K562 (cell line): ENCODE data around the gene RNF167. TPM values are rescaled to one million over a fixed set of nuclear protein-coding genes. Genes with fewer than 3 reads are reported as not detected.

Experiments used
- CREB1 ChIP-seq, 2 experiments: sonication (generic) in 1 of 2; formaldehyde crosslinking in 1 of 2; IDR thresholded peaks; 2 replicates each; pipeline versions ENCODE4 v1.6.1 to v1.8.0; 2012 to 2022; ENCODE audit warnings: inconsistent platforms in 1 of 2, mild to moderate bottlenecking in 1 of 2, missing genetic modification reagents in 1 of 2, moderate library complexity in 1 of 2
- NBN ChIP-seq: fragments of 450-650 bp; IDR thresholded peaks from 2 replicates; pipeline ENCODE4 v1.6.1; 2016; ENCODE audit warnings: low read depth, mild to moderate bottlenecking
- NRF1 ChIP-seq, 2 experiments: fragments of 450-650 bp; IDR thresholded peaks in 1 of 2; conservative IDR thresholded peaks in 1 of 2; 2 replicates each; pipeline ENCODE4 v1.6.1; 2014; ENCODE audit warnings: mild to moderate bottlenecking in 2 of 2
- PML ChIP-seq: IDR thresholded peaks from 2 replicates; pipeline ENCODE4 v1.6.1; 2012; ENCODE audit warnings: low read length, inconsistent platforms
- POLR2AphosphoS2 ChIP-seq: IDR thresholded peaks from 2 replicates; pipeline ENCODE4 v1.6.1; 2012; ENCODE audit warnings: low read length, improper control_type of control experiment
- TAF9B ChIP-seq: fragments of 450-650 bp; IDR thresholded peaks from 2 replicates; pipeline ENCODE4 v1.6.1; 2018; ENCODE audit warnings: mild to moderate bottlenecking; ENCODE audit not compliant: partially characterized antibody
- YY1 ChIP-seq, 3 experiments: IDR thresholded peaks; 2 replicates each; pipeline ENCODE4 v1.6.1; 2011; ENCODE audit warnings: low read length in 2 of 3, mild to moderate bottlenecking in 2 of 3, moderate library complexity in 2 of 3, borderline replicate concordance in 1 of 3, control low read depth in 1 of 3, low read depth in 1 of 3; ENCODE audit not compliant: insufficient read depth in 3 of 3, insufficient replicate concordance in 2 of 3, control insufficient read depth in 1 of 3, insufficient read length in 1 of 3; ENCODE audit errors: extremely low read depth in 1 of 3
- ZBTB7A ChIP-seq: IDR thresholded peaks from 2 replicates; pipeline ENCODE4 v1.6.1; 2011; ENCODE audit warnings: low read depth, mild to moderate bottlenecking, low read length, moderate library complexity, borderline replicate concordance; ENCODE audit not compliant: control insufficient read depth
- ZNF764 ChIP-seq: fragments of 250-450 bp; sonication (Bioruptor Pico); IDR thresholded peaks from 2 replicates; pipeline ENCODE4 v1.4.0; 2020; ENCODE audit warnings: low read depth, mild to moderate bottlenecking, moderate library complexity
- polyA plus RNA-seq, 8 experiments: library from polyadenylated mRNA; depleted of rRNA in 4 of 8; stranded (reverse) in 5 of 8; unstranded in 3 of 8; fragments of >200 nt; fragmentation: Nextera tagmentation in 2 of 8; fragmentation: Illumina TruSeq in 1 of 8; extraction: Ambion mirVana in 2 of 8; extraction: Trizol in 1 of 8; gene quantifications; 2 replicates each; pipeline versions ENCODE4 v1.2.1 to v1.2.3, GENCODE V29; 2011 to 2014; ENCODE audit warnings: inconsistent platforms in 1 of 8, missing spikeins in 1 of 8
- total RNA-seq, 7 experiments: library from RNA; depleted of rRNA in 6 of 7; stranded (reverse); fragments of >200 nt in 6 of 7; fragmentation: Illumina TruSeq in 2 of 7; extraction: Trizol in 2 of 7; gene quantifications; 2 replicates each; pipeline versions ENCODE4 v1.2.1 to v1.2.3, GENCODE V29; 2011 to 2021; ENCODE audit warnings: low replicate concordance in 1 of 7
- TF ChIP-seq, protein P1 (sequence below): sonication (generic); formaldehyde crosslinking; IDR thresholded peaks from 2 replicates; pipeline ENCODE4 v1.8.0; 2022; ENCODE audit warnings: missing genetic modification reagents, mild to moderate bottlenecking, borderline replicate concordance
- TF ChIP-seq, protein P2 (sequence below): fragments of 450-650 bp; IDR thresholded peaks from 2 replicates; pipeline ENCODE4 v1.6.1; 2016; ENCODE audit warnings: mild to moderate bottlenecking, moderate library complexity

RNF167 gene
- total and polyA plus RNA-seq, 9 of the 15 experiments (the other 6 are each of a cell fraction or from before 2014, with no cell fraction given) = 16.5 to 143 (median 45.5) TPM

DNA sequence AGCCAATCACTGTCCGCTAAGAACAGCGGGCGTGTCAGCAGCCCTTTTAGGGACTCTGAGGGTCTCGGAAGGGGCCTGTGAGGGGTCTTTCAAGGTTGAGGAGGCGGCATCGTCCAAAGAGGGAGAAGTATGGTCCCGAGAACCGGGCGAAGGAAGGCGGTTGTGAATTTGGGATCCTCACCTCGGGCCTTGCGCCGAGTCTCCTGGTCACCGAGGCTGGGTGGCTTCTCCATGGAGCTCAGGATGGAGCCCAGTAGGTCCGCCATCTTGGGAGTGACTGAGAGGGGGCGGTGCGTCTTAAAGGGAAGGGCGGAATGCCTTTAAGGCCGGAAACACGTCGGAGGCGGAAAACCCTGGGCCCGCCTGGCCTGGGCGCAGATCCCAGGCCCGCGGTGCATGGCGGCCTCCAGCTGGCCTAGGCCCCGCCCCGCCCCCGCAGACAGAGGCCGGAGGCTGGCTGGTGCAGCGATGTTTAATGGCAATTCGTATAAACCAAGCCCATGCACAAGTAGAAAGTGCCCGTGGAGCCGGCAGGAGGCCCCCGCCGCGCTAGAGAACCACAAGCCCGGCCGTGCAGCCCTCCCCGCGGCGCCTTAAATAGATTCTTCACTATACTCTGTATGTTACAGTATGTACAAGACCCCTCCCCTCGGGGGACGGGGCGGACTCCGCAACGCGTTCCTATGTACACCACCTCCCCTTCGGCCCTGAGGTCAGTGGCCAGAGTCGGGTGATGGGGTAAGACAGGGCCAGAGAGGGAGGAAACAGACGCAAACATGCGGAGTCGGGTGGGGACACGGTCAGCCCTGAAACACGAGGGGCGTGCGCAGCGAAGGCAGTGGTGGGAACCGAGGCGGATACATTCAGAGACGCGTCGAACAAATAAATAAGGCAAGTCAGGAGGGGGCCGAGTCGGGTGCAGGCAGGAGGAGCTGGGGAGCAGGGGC is 27.7 kb downstream of the RNF167 start, which contains the start of gene SPAG7 (continued):
- TF ChIP-seq, protein P1, sequence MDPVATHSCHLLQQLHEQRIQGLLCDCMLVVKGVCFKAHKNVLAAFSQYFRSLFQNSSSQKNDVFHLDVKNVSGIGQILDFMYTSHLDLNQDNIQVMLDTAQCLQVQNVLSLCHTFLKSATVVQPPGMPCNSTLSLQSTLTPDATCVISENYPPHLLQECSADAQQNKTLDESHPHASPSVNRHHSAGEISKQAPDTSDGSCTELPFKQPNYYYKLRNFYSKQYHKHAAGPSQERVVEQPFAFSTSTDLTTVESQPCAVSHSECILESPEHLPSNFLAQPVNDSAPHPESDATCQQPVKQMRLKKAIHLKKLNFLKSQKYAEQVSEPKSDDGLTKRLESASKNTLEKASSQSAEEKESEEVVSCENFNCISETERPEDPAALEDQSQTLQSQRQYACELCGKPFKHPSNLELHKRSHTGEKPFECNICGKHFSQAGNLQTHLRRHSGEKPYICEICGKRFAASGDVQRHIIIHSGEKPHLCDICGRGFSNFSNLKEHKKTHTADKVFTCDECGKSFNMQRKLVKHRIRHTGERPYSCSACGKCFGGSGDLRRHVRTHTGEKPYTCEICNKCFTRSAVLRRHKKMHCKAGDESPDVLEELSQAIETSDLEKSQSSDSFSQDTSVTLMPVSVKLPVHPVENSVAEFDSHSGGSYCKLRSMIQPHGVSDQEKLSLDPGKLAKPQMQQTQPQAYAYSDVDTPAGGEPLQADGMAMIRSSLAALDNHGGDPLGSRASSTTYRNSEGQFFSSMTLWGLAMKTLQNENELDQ (CRISPR knock-in tag) = no peak
- TF ChIP-seq CREB1 (IDR thresholded peaks at IDR 0.05) (no peak), CREB1 (CRISPR knock-in tag; IDR thresholded peaks at IDR 0.05) (peak; percentile 13; the same call in 1 of the 2 replicates), TAF9B (peak; percentile 79), YY1 (IDR thresholded peaks at IDR 0.05; ENCODE audit: borderline replicate concordance in 1 of 3, control insufficient read depth in 1 of 3, extremely low read depth in 1 of 3, insufficient read depth in 3 of 3, insufficient read length in 1 of 3, insufficient replicate concordance in 2 of 3, low read depth in 1 of 3, low read length in 2 of 3) (peak; percentile 84 to 97 (median 95)), ZBTB7A (peak; percentile 96), ZNF764 (CRISPR knock-in tag) (peak; percentile 14; the same call in 1 of the 2 replicates), NRF1 (conservative IDR thresholded peaks at IDR 0.05 in 1 of 2, IDR thresholded peaks at IDR 0.05 in 1 of 2) (peak; percentile 15 to 42; a peak in 2 of 4 replicates), PML (peak; percentile 36; the same call in 1 of the 2 replicates), NBN (peak; percentile 44; the same call in 1 of the 2 replicates), POLR2AphosphoS2 (peak; percentile 95)
- TF ChIP-seq, protein P2, sequence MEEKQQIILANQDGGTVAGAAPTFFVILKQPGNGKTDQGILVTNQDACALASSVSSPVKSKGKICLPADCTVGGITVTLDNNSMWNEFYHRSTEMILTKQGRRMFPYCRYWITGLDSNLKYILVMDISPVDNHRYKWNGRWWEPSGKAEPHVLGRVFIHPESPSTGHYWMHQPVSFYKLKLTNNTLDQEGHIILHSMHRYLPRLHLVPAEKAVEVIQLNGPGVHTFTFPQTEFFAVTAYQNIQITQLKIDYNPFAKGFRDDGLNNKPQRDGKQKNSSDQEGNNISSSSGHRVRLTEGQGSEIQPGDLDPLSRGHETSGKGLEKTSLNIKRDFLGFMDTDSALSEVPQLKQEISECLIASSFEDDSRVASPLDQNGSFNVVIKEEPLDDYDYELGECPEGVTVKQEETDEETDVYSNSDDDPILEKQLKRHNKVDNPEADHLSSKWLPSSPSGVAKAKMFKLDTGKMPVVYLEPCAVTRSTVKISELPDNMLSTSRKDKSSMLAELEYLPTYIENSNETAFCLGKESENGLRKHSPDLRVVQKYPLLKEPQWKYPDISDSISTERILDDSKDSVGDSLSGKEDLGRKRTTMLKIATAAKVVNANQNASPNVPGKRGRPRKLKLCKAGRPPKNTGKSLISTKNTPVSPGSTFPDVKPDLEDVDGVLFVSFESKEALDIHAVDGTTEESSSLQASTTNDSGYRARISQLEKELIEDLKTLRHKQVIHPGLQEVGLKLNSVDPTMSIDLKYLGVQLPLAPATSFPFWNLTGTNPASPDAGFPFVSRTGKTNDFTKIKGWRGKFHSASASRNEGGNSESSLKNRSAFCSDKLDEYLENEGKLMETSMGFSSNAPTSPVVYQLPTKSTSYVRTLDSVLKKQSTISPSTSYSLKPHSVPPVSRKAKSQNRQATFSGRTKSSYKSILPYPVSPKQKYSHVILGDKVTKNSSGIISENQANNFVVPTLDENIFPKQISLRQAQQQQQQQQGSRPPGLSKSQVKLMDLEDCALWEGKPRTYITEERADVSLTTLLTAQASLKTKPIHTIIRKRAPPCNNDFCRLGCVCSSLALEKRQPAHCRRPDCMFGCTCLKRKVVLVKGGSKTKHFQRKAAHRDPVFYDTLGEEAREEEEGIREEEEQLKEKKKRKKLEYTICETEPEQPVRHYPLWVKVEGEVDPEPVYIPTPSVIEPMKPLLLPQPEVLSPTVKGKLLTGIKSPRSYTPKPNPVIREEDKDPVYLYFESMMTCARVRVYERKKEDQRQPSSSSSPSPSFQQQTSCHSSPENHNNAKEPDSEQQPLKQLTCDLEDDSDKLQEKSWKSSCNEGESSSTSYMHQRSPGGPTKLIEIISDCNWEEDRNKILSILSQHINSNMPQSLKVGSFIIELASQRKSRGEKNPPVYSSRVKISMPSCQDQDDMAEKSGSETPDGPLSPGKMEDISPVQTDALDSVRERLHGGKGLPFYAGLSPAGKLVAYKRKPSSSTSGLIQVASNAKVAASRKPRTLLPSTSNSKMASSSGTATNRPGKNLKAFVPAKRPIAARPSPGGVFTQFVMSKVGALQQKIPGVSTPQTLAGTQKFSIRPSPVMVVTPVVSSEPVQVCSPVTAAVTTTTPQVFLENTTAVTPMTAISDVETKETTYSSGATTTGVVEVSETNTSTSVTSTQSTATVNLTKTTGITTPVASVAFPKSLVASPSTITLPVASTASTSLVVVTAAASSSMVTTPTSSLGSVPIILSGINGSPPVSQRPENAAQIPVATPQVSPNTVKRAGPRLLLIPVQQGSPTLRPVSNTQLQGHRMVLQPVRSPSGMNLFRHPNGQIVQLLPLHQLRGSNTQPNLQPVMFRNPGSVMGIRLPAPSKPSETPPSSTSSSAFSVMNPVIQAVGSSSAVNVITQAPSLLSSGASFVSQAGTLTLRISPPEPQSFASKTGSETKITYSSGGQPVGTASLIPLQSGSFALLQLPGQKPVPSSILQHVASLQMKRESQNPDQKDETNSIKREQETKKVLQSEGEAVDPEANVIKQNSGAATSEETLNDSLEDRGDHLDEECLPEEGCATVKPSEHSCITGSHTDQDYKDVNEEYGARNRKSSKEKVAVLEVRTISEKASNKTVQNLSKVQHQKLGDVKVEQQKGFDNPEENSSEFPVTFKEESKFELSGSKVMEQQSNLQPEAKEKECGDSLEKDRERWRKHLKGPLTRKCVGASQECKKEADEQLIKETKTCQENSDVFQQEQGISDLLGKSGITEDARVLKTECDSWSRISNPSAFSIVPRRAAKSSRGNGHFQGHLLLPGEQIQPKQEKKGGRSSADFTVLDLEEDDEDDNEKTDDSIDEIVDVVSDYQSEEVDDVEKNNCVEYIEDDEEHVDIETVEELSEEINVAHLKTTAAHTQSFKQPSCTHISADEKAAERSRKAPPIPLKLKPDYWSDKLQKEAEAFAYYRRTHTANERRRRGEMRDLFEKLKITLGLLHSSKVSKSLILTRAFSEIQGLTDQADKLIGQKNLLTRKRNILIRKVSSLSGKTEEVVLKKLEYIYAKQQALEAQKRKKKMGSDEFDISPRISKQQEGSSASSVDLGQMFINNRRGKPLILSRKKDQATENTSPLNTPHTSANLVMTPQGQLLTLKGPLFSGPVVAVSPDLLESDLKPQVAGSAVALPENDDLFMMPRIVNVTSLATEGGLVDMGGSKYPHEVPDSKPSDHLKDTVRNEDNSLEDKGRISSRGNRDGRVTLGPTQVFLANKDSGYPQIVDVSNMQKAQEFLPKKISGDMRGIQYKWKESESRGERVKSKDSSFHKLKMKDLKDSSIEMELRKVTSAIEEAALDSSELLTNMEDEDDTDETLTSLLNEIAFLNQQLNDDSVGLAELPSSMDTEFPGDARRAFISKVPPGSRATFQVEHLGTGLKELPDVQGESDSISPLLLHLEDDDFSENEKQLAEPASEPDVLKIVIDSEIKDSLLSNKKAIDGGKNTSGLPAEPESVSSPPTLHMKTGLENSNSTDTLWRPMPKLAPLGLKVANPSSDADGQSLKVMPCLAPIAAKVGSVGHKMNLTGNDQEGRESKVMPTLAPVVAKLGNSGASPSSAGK = peak; percentile 84
